IMR-90 (cell line): ENCODE data around the gene MGLL. TPM values are rescaled to one million over a fixed set of nuclear protein-coding genes. Genes with fewer than 3 reads are reported as not detected.

Source experiments
- ATAC-seq: fragments of 200-7000 bp; cut with Tn5 transposase; 2 replicates; pipeline ENCODE4 v1.9.1; 2020; ENCODE audit warnings: low read depth, mild to moderate bottlenecking, moderate library complexity
- BruUV-seq: library from RNA; stranded (reverse); fragments of 400-500 nt; replicated peaks from 2 replicates; lab custom pipeline; 2021; lab: Mats Ljungman, UMichigan
- CTCF ChIA-PET: fragments of 300-600 bp; formaldehyde crosslinking; extraction: SDS; loops from one replicate; lab custom pipeline; 2021; ENCODE audit warnings: antibody characterized with exemption; lab: Yijun Ruan, JAX
- POLR2A ChIA-PET: fragments of 300-600 bp; sonication (Branson Sonifier 250); formaldehyde crosslinking; loops from one replicate; lab custom pipeline; 2022; ENCODE audit warnings: antibody characterized with exemption; ENCODE audit not compliant: unreplicated experiment; lab: Charles Lee
- DNase-seq: peaks from one replicate; pipeline ENCODE4 v3.0.0; 2013
- H2AFZ ChIP-seq: replicated peaks from 2 replicates; pipeline ENCODE3; 2013; ENCODE audit warnings: low read length, mild to moderate bottlenecking; ENCODE audit not compliant: poor library complexity
- H2AK5ac ChIP-seq: 2 replicates; pipeline ENCODE4 v1.6.1; 2013; ENCODE audit warnings: low read depth, low read length, inconsistent platforms
- H2AK9ac ChIP-seq: replicated peaks from 2 replicates; pipeline ENCODE3; 2013; ENCODE audit warnings: mild to moderate bottlenecking, low read depth, low read length, moderate library complexity; ENCODE audit not compliant: poor library complexity
- H2BK120ac ChIP-seq: 2 replicates; pipeline ENCODE4 v1.6.1; 2013; ENCODE audit warnings: low read depth, low read length, inconsistent platforms
- H2BK15ac ChIP-seq: 3 replicates; pipeline ENCODE4 v1.6.1; 2013; ENCODE audit warnings: low read depth, low read length, inconsistent platforms
- H2BK20ac ChIP-seq: 2 replicates; pipeline ENCODE4 v1.6.1; 2013; ENCODE audit warnings: low read depth, mild to moderate bottlenecking, inconsistent platforms, low read length, moderate library complexity
- H2BK5ac ChIP-seq: 2 replicates; pipeline ENCODE4 v1.6.1; 2013; ENCODE audit warnings: mild to moderate bottlenecking, low read depth, low read length, inconsistent platforms; ENCODE audit not compliant: poor library complexity, severe bottlenecking
- H3K14ac ChIP-seq: replicated peaks from 2 replicates; pipeline ENCODE4 v1.6.1; 2013; ENCODE audit warnings: low read depth, low read length, inconsistent platforms
- H3K18ac ChIP-seq: 2 replicates; pipeline ENCODE4 v1.6.1; 2013; ENCODE audit warnings: low read depth, low read length, control low read depth
- H3K23ac ChIP-seq: 2 replicates; pipeline ENCODE4 v1.6.1; 2013; ENCODE audit warnings: low read depth, low read length, inconsistent platforms
- H3K27ac ChIP-seq: 2 replicates; pipeline ENCODE4 v1.5.1; 2013; ENCODE audit warnings: mild to moderate bottlenecking, control low read depth, low read length; ENCODE audit not compliant: insufficient read depth
- H3K27me3 ChIP-seq: 2 replicates; pipeline ENCODE4 v1.6.1; 2013; ENCODE audit warnings: low read length; ENCODE audit not compliant: control insufficient read depth, insufficient read depth
- H3K36me3 ChIP-seq: 2 replicates; pipeline ENCODE4 v1.6.1; 2013; ENCODE audit warnings: low read length, mixed read lengths; ENCODE audit not compliant: control insufficient read depth, insufficient read depth
- H3K4ac ChIP-seq: 2 replicates; pipeline ENCODE4 v1.6.1; 2013; ENCODE audit warnings: low read depth, low read length, inconsistent platforms
- H3K4me1 ChIP-seq: 2 replicates; pipeline ENCODE4 v1.6.1; 2013; ENCODE audit warnings: low read length, mixed read lengths; ENCODE audit not compliant: control insufficient read depth, insufficient read depth
- H3K4me2 ChIP-seq: 2 replicates; pipeline ENCODE4 v1.6.1; 2013; ENCODE audit warnings: low read depth, mild to moderate bottlenecking, control low read depth, low read length, moderate library complexity
- H3K4me3 ChIP-seq: 2 replicates; pipeline ENCODE4 v1.5.1; 2013; ENCODE audit warnings: low read depth, mild to moderate bottlenecking, control low read depth, low read length, moderate library complexity; ENCODE audit not compliant: insufficient read depth
- H3K56ac ChIP-seq: 2 replicates; pipeline ENCODE4 v1.6.1; 2013; ENCODE audit warnings: low read length, inconsistent platforms; ENCODE audit not compliant: insufficient read depth; ENCODE audit errors: extremely low read depth
- H3K79me1 ChIP-seq, 2 experiments: 2 replicates each; pipeline ENCODE4 v1.6.1; 2013; ENCODE audit warnings: low read length in 2 of 2, inconsistent platforms in 1 of 2, low read depth in 1 of 2
- H3K9ac ChIP-seq: 2 replicates; pipeline ENCODE4 v1.6.1; 2013; ENCODE audit warnings: low read depth, low read length, control low read depth
- H3K9me1 ChIP-seq: 2 replicates; pipeline ENCODE4 v1.6.1; 2013; ENCODE audit warnings: low read length, inconsistent platforms; ENCODE audit not compliant: insufficient read depth
- H3K9me3 ChIP-seq: 2 replicates; pipeline ENCODE4 v1.6.1; 2013; ENCODE audit warnings: low read length; ENCODE audit not compliant: control insufficient read depth, insufficient read depth
- H4K20me1 ChIP-seq: 2 replicates; pipeline ENCODE4 v1.6.1; 2013; ENCODE audit warnings: low read length, inconsistent platforms; ENCODE audit not compliant: insufficient read depth
- H4K5ac ChIP-seq: 2 replicates; pipeline ENCODE4 v1.6.1; 2013; ENCODE audit warnings: mild to moderate bottlenecking, low read depth, low read length, control low read depth
- H4K8ac ChIP-seq, 2 experiments: 2 replicates each; pipeline ENCODE4 v1.6.1; 2013; ENCODE audit warnings: low read depth in 2 of 2, low read length in 2 of 2, control low read depth in 1 of 2, inconsistent platforms in 1 of 2
- H4K91ac ChIP-seq: 2 replicates; pipeline ENCODE4 v1.6.1; 2013; ENCODE audit warnings: low read depth, low read length, inconsistent platforms; ENCODE audit not compliant: insufficient read depth
- CHD1 ChIP-seq: IDR thresholded peaks from 2 replicates; pipeline ENCODE4 v1.6.1; 2012; ENCODE audit warnings: low read depth, low read length, improper control_type of control experiment
- FOS ChIP-seq: fragments of 150-350 bp; IDR thresholded peaks from 2 replicates; pipeline ENCODE4 v1.6.1; 2016; ENCODE audit warnings: low read depth, low read length
- MAZ ChIP-seq: IDR thresholded peaks from 2 replicates; pipeline ENCODE4 v1.6.1; 2012; ENCODE audit warnings: low read depth, mild to moderate bottlenecking, low read length, improper control_type of control experiment, moderate library complexity, borderline replicate concordance
- SMC3 ChIP-seq: fragments of 150-350 bp; IDR thresholded peaks from 2 replicates; pipeline ENCODE4 v1.6.1; 2016; ENCODE audit warnings: low read depth, mild to moderate bottlenecking, antibody characterized with exemption, low read length, moderate library complexity
- WGBS, 2 experiments: methylation state at CpG; one replicate each; pipeline versions ENCODE4 v1.1.5 to v1.1.7; 2013; ENCODE audit warnings: missing lambda C conversion rate in 2 of 2; ENCODE audit not compliant: insufficient read length in 1 of 2; ENCODE audit errors: extremely low coverage in 2 of 2; 5-methylcytosine and 5-hydroxymethylcytosine counted together
- dilution Hi-C: fragments of 300-500 bp; cut with HindIII; formaldehyde crosslinking; loops from one replicate; pipeline ENCODE4 v1.14.3; 2018; ENCODE audit warnings: low sequenced_read_pairs; ENCODE audit not compliant: unreplicated experiment
- in situ Hi-C: fragments of 300-500 bp; cut with MboI; formaldehyde crosslinking; loops from 3 replicates; pipeline ENCODE4 v1.14.3; 2019; ENCODE audit warnings: low sequenced_read_pairs, inconsistent platforms, mixed read lengths
- intact Hi-C: fragments of 100-400 bp; cut with micrococcal nuclease; formaldehyde crosslinking; loops from 2 replicates; pipeline ENCODE4 v1.10.0; 2022
- polyA plus RNA-seq, 3 experiments: library from polyadenylated mRNA; depleted of rRNA; stranded (reverse); fragments of >200 nt; gene quantifications; 2 replicates each; pipeline ENCODE4 v1.2.3, GENCODE V29; 2012; ENCODE audit warnings: low replicate concordance in 1 of 3
- total RNA-seq: library from RNA; depleted of rRNA; stranded (reverse); fragments of >200 nt; gene quantifications from 2 replicates; pipeline ENCODE4 v1.2.3, GENCODE V29; 2012

Gene MGLL
- total and polyA plus RNA-seq, 2 of the 4 experiments (the other 2 are of a cell fraction) = 23.7 to 60.6 TPM

DNA sequence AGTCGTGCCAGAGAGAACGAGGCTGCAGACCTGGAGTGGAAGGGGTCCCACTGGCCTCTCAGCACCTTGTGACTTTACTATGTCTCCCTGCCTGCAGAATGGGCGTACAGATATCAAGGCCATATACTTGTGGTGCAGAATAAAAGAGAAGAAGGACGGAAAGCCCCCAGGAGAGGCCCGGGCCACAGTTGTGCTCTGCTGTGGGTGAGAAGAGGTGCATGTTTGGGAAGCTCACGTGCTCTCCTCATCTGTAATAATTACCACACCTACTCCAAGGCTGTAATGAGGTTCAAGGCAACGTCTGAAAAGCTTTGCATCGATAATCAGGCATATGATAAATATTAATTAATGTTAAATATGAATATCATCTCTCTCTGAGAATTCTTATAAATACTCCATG lies 58.0 kb downstream of the MGLL start:
- H3K23ac ChIP-seq = peak overlapping the region; percentile 50
- no peak overlapping the region for H3K4me3 ChIP-seq
- no TSS peak for BruUV-seq
- peak overlapping the region; percentile 87 for H2BK5ac ChIP-seq
- no peaks in the 10 kb centered on the region for H3K9me3 ChIP-seq
- peak overlapping the region; percentile 62 for H2AK9ac ChIP-seq
- in situ Hi-C loops (no loop called here), intact Hi-C loops (loop anchor here (2.0 kb wide), 1 partner anchor 16 kb away; no protein-coding TSS in a partner anchor), dilution Hi-C loops (no loop called here)
- ChIA-PET CTCF (no interaction called here), POLR2A (no interaction called here)
- no peak overlapping the region for H3K4me2 ChIP-seq
- H3K56ac ChIP-seq = no peak overlapping the region
- peaks cover 32% of the 10 kb centered on the region for H3K9me1 ChIP-seq
- H3K79me1 ChIP-seq = peaks cover 57 to 77% of the 10 kb centered on the region in 2 experiments
- WGBS, 2 experiments = no CpG with 5 or more reads among the region's 8 CpGs
- peak overlapping the region; percentile 37 for H3K18ac ChIP-seq
- peak overlapping the region; percentile 90 for H2AK5ac ChIP-seq
- H2BK20ac ChIP-seq = peak overlapping the region; percentile 94
- TF ChIP-seq FOS (no peak), MAZ (no peak), SMC3 (no peak), CHD1 (no peak)
- peak overlapping the region; percentile 48 to 71; a peak in 3 of 4 replicates for H4K8ac ChIP-seq
- peak overlapping the region; percentile 84 for H3K14ac ChIP-seq
- peak overlapping the region; percentile 87 for H2BK120ac ChIP-seq
- H3K4ac ChIP-seq = peak overlapping the region; percentile 91
- DNase-seq (no peak), ATAC-seq (no peak)
- peak overlapping the region; percentile 86 for H4K91ac ChIP-seq
- H3K27ac ChIP-seq = no peak overlapping the region
- peaks cover 28% of the 10 kb centered on the region for H3K4me1 ChIP-seq
- H3K36me3 ChIP-seq = peaks cover 5% of the 10 kb centered on the region
- H3K9ac ChIP-seq = no peak overlapping the region
- peak overlapping the region; percentile 12 for H2AFZ ChIP-seq
- 0 out of 2 replicates have a peak, but pooled peaks cover 4% of the 10 kb centered on the region for H4K20me1 ChIP-seq
- 0 out of 2 replicates have a peak overlapping the region, but pooled peaks have one; percentile 8 for H4K5ac ChIP-seq
- H3K27me3 ChIP-seq = no peaks in the 10 kb centered on the region
- peak overlapping the region; percentile 78; the same call in 2 of the 3 replicates for H2BK15ac ChIP-seq
